GM13977 (cell line): Measurements from ENCODE around the gene RAPGEF2.

Experiments
- DNase-seq: peaks from one replicate; pipeline ENCODE4 v3.0.0; 2012; ENCODE audit warnings: low spot score
- in situ Hi-C: fragments of 300-500 bp; cut with MboI; formaldehyde crosslinking; loops from one replicate; pipeline ENCODE4 v1.12.0; 2022; ENCODE audit warnings: low sequenced_read_pairs, low pct_unique_long_range_greater_than_20kb, mixed read lengths, inconsistent platforms; ENCODE audit not compliant: unreplicated experiment
- TF ChIP-seq, protein P1 (sequence below): IDR thresholded peaks from 2 replicates; pipeline ENCODE4 v1.5.1; 2012; ENCODE audit warnings: mild to moderate bottlenecking, control low read depth; ENCODE audit not compliant: insufficient read depth; ENCODE audit errors: extremely low read depth, missing control alignments

RAPGEF2 gene

DNA sequence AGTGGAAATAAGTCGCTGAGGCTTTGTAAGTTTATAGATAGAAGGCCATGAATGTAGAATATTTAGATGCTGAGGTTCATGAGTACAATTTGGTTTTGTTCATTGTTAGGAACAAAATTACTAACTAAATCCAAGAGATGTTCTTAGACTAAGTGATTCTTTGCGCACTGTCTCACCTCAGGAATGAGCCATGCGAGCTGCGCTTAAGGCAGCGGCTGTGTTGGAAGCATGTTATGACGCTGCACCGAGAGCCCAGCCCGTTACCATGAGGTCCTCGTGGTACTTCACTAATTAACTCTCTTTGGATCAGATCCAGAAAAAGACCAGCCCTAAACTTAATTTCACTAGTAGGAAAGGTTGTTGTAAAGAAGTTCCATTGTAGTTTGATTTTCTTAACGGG, 166.2 kb downstream of the RAPGEF2 start:
- TF ChIP-seq, protein P1, sequence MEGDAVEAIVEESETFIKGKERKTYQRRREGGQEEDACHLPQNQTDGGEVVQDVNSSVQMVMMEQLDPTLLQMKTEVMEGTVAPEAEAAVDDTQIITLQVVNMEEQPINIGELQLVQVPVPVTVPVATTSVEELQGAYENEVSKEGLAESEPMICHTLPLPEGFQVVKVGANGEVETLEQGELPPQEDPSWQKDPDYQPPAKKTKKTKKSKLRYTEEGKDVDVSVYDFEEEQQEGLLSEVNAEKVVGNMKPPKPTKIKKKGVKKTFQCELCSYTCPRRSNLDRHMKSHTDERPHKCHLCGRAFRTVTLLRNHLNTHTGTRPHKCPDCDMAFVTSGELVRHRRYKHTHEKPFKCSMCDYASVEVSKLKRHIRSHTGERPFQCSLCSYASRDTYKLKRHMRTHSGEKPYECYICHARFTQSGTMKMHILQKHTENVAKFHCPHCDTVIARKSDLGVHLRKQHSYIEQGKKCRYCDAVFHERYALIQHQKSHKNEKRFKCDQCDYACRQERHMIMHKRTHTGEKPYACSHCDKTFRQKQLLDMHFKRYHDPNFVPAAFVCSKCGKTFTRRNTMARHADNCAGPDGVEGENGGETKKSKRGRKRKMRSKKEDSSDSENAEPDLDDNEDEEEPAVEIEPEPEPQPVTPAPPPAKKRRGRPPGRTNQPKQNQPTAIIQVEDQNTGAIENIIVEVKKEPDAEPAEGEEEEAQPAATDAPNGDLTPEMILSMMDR: no peak
- no peak for DNase-seq

DNA sequence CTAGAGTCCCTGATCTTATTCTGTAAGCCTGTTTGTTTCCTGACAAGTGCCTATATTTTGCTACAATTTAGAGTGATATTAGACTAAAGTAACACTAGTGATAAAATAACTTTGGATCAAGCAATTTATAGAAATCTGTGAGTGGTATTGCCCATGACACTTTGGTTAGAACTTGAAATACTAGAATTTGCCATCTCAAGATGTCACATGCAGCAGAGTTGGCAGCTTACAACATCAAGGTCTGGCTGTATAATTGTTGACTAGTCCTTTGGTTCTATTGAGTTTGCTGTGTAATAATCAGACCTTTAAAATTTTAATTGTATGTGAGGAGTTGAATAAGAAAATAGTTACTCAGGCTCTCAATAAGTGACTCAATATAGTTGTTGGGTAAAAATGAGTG, 167.1 kb downstream of the RAPGEF2 start:
- no peak for DNase-seq
- in situ Hi-C loops: no loop called here

More for the DNA sequence above, 166.2 kb downstream of the RAPGEF2 start:
- in situ Hi-C loops: no loop called here

DNA sequence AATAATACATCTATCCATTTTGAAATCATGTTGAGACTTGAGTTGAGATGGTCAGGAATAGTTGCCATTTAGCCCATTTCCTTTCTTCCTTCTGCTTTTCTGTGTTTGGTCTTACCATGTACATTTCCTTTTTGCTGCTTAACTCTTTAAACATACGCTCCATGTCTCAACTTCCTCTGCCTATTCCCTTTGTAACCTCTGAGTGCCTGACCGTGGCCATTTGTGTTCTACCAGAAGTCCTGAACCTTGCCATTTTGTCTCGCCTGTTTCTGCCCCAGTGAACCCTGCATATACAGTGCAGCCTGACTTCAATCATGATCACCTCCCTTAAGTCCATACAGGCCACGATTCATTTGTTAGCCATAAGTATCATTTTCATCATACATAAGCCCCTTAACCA, 169.0 kb downstream of the RAPGEF2 start:
- in situ Hi-C loops: no loop called here
- DNase-seq: no peak
- TF ChIP-seq, protein P1: no peak

More for the DNA sequence above, 167.1 kb downstream of the RAPGEF2 start:
- TF ChIP-seq, protein P1: no peak

GRCh38 chr4:159272273-159273140, 169.6 kb downstream of the RAPGEF2 start:
- no peak for DNase-seq
- in situ Hi-C loops: no loop called here
- TF ChIP-seq, protein P1: no peak

DNA sequence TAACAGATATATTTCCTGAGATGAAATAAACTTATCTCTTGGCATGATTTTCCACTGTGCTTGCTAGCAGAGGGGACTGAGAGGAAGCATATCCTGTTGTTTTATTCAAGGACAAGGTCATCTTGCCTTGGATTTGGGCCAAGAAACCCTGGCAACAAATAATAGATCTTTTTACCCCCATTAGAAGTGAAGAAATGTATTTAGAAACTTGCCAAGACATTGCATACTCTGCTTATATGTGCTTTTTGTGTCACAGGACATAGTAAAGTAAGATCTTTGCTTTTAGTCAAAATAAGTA, 170.2 kb downstream of the RAPGEF2 start:
- TF ChIP-seq, protein P1: no peak
- DNase-seq: no peak

DNA sequence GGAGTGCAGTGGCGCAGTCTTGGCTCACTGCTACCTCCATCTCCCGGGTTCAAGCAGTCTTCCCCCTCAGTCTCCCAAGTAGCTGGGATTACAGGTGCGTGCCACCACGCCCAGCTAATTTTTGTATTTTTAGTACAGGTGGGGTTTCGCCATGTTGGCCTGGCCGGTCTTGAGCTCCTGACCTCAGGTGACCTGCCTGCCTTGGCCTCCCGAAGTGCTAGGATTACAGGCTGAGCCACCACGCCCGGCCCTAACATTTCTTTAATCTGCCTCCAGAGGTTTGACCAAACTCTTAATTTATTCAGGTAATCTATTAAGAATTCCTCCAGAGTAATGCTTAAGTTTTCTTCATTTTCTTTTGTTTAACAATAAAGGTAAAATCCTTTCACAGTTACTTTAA, 171.0 kb downstream of the RAPGEF2 start:
- in situ Hi-C loops: no loop called here
- TF ChIP-seq, protein P1: no peak
- DNase-seq: no peak

More for the DNA sequence above, 170.2 kb downstream of the RAPGEF2 start:
- in situ Hi-C loops: no loop called here

GRCh38 chr4:159278399-159278798, 175.5 kb downstream of the RAPGEF2 start:
- TF ChIP-seq, protein P1: no peak
- in situ Hi-C loops: no loop called here
- DNase-seq: no peak
